ENCODE data around the gene RNU6-1.
A peak's percentile ranks its signal among the peaks of the same experiment; 100 is the strongest.

GRCh38 chr15:67827562-67828277 lies 12.1 kb downstream of the RNU6-1 start:
- TF ChIP-seq EZH2 (IDR thresholded peaks at IDR 0.05; ENCODE audit: insufficient read depth, poor library complexity, severe bottlenecking) (peak; percentile 2), EZH2phosphoT487 (IDR thresholded peaks at IDR 0.05; ENCODE audit: insufficient read depth, low read depth) (no peak)
